Right atrium auricular region (tissue), 2 donors: ENCODE measurements around the gene ZNF827. TPM values are rescaled to one million over a fixed set of nuclear protein-coding genes. Genes with fewer than 3 reads are reported as not detected.

Experiments used
- DNase-seq: peaks from one replicate; pipeline ENCODE4 v3.0.0-alpha.2; 2019; ENCODE audit warnings: low spot score
- H3K27ac ChIP-seq, 2 donors: fragments of 200-600 bp; sonication (generic); 1 replicate in 1 of 2; 2 replicates in 1 of 2; pipeline ENCODE4 v1.5.1; 2016 to 2019
- H3K27me3 ChIP-seq, 2 donors: fragments of 200-600 bp; sonication (generic); one replicate each; pipeline versions ENCODE4 v1.5.1 to v1.6.0; 2017 to 2019
- H3K36me3 ChIP-seq: fragments of 200-600 bp; sonication (generic); one replicate; pipeline ENCODE4 v1.5.1; 2016
- H3K4me1 ChIP-seq, 2 donors: fragments of 200-600 bp; sonication (generic); one replicate each; pipeline versions ENCODE4 v1.5.1 to v1.6.0; 2017 to 2019
- H3K4me3 ChIP-seq, 2 donors: fragments of 200-600 bp; sonication (generic); 1 replicate in 1 of 2; 2 replicates in 1 of 2; pipeline ENCODE4 v1.5.1; 2017 to 2019; ENCODE audit warnings: mild to moderate bottlenecking in 1 of 2, moderate library complexity in 1 of 2
- H3K9me3 ChIP-seq, 2 donors: fragments of 200-600 bp; sonication (generic); one replicate each; pipeline ENCODE4 v1.5.1; 2019
- total RNA-seq, 2 donors: library from RNA; depleted of rRNA; stranded (reverse); fragments of >200 nt; gene quantifications; one replicate each; pipeline ENCODE4 v1.1.0, GENCODE V29; 2016
- TF ChIP-seq, protein P1 (sequence below), 2 donors: fragments of 200-600 bp; sonication (generic); IDR thresholded peaks; one replicate each; pipeline ENCODE4 v1.5.1; 2019; ENCODE audit warnings: antibody characterized with exemption in 2 of 2

Gene ZNF827
- total RNA-seq, 2 donors from 2014 or later, result 8.5 to 16.9 TPM

DNA sequence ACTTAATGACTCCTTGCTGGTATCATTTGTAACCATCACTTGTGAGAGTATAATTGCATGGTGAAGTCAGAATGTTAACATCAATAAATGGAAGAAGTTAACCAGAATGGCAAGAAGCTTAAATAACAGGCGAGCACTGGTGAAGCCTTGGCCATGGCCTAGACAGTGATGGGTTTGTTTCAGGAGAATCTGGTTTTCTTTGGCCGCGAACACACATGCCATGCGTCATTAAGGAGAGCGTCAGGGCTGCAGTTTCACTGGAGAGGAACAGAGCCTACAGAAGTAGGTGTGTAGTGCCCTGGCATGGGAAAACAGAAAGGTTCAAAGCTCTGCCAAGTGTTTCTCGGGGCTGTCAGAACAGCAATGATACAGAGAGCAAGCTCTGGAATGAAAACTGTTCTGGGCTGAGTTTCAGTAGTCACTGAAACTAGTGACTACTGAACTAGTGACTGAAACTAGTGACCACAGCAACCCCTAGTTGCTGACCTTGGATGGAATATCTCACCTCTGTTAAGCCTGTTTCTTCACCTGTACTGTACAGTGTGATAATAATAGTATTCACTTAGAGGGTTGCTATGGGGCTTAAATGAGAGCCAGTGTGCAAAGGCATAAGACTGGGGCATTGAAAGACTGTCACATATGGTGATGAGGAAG lies 164.9 kb downstream of the ZNF827 start:
- DNase-seq, result no peak
- no peaks in the 10 kb centered on the region for H3K4me1 ChIP-seq
- H3K27me3 ChIP-seq, result no peaks in the 10 kb centered on the region
- no peak overlapping the region for H3K4me3 ChIP-seq
- H3K36me3 ChIP-seq, result peaks cover 6% of the 10 kb centered on the region
- TF ChIP-seq, protein P1, sequence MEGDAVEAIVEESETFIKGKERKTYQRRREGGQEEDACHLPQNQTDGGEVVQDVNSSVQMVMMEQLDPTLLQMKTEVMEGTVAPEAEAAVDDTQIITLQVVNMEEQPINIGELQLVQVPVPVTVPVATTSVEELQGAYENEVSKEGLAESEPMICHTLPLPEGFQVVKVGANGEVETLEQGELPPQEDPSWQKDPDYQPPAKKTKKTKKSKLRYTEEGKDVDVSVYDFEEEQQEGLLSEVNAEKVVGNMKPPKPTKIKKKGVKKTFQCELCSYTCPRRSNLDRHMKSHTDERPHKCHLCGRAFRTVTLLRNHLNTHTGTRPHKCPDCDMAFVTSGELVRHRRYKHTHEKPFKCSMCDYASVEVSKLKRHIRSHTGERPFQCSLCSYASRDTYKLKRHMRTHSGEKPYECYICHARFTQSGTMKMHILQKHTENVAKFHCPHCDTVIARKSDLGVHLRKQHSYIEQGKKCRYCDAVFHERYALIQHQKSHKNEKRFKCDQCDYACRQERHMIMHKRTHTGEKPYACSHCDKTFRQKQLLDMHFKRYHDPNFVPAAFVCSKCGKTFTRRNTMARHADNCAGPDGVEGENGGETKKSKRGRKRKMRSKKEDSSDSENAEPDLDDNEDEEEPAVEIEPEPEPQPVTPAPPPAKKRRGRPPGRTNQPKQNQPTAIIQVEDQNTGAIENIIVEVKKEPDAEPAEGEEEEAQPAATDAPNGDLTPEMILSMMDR (IDR thresholded peaks at IDR 0.05), result no peak
- H3K9me3 ChIP-seq, result no peaks in the 10 kb centered on the region
- peak overlapping the region in 1 of 2 donors; percentile 55 for H3K27ac ChIP-seq

DNA sequence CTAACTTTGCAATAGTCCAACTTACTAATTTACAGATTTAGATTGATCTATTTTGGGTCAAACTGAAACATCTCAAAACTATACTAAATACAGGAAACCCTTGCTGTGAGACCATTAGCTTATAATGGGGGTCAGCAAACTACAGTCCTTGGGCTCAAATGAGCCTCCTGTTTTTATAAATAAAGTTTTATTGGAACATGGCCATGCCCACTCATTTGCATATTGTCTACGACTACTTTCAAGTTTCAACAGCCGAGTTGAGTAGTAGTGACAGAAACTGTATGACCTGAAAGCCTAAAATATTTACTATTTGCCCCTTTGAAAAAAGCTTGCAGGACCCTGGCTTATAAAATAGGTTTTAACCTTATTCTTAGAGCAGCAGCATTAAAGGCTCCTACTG lies 166.3 kb downstream of the ZNF827 start:
- Histone ChIP-seq H3K4me3 (no peak overlapping the region), H3K9me3 (peaks cover 0 to 6% of the 10 kb centered on the region in 2 donors), H3K4me1 (no peaks in the 10 kb centered on the region), H3K36me3 (no peaks in the 10 kb centered on the region), H3K27me3 (no peaks in the 10 kb centered on the region), H3K27ac (no peak overlapping the region)
- TF ChIP-seq, protein P1 (IDR thresholded peaks at IDR 0.05), result no peak
- no peak for DNase-seq

DNA sequence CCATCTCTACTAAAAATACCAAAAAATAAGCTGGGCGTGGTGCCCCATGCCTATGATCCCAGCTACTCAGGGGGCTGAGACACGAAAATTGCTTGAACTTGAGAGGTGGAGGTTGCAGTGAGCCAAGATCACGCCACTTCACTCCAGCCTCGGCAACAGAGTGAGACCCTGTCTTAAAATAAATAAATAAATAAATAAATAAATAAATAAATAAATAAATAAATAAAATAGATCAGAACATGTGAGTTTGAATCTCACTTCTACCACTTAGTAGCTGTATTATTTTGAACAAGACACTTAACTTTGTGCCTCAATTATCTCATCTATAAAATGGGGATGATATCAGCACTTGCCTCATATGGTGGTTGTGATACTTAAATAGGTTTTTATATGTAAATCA lies 168.5 kb downstream of the ZNF827 start:
- H3K27me3 ChIP-seq, result no peaks in the 10 kb centered on the region
- peaks cover 0 to 7% of the 10 kb centered on the region in 2 donors for H3K9me3 ChIP-seq
- TF ChIP-seq, protein P1 (IDR thresholded peaks at IDR 0.05), result no peak
- no peak overlapping the region for H3K4me3 ChIP-seq
- H3K36me3 ChIP-seq, result peaks cover 8% of the 10 kb centered on the region
- no peaks in the 10 kb centered on the region for H3K4me1 ChIP-seq
- DNase-seq, result no peak
- no peak overlapping the region for H3K27ac ChIP-seq

DNA sequence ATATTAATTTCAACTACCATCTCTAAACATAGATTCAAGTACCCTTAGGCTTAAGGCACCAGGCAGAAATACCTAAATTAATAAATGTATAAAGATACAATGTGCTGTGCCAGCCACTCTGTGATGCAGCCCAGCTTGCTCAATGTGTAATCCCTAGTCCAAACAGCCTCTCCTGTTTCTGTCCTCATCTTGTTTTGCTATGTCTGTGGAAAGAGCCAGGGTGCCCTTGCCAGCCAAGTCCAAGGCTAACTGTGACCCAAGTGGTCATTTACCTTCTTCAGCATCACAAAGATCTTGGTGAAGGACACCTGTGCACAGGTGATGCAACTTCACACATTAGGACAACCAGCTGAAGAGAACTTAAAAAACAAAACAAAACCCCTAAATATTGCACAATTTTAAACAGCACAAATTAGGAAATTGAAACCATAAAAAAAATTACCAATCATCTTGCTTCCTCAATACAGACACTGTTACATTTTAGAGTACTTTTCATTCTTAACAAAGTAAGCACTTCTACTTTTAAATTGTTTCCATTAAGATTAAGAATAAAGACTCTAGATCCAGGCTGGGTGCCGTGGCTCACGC lies 169.1 kb downstream of the ZNF827 start:
- no peak overlapping the region for H3K4me3 ChIP-seq
- DNase-seq, result no peak
- no peaks in the 10 kb centered on the region for H3K27me3 ChIP-seq
- TF ChIP-seq, protein P1 (IDR thresholded peaks at IDR 0.05), result no peak
- peaks cover 0 to 7% of the 10 kb centered on the region in 2 donors for H3K9me3 ChIP-seq
- peaks cover 13% of the 10 kb centered on the region for H3K36me3 ChIP-seq
- H3K27ac ChIP-seq, result no peak overlapping the region
- H3K4me1 ChIP-seq, result no peaks in the 10 kb centered on the region

DNA sequence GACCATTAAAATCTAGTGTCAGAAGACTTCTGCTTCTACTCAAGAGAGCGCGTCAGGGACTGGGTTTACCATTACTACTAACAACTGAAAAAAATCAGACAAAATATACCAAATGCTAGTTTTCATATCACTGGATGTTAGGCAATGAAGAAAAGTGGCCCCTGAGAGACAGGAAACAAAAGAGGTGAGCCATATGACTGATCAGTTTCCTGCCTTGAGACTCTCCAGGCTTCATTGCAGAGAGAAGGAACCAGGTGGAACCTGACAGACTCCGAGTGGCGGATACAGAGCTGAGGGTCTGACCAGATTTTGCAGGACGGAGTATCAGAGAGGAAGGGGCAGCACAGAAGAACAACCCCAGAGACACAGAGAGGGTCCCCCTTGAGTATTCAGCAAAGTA lies 172.3 kb downstream of the ZNF827 start:
- no peak overlapping the region for H3K27ac ChIP-seq
- no peaks in the 10 kb centered on the region for H3K27me3 ChIP-seq
- DNase-seq, result no peak
- TF ChIP-seq, protein P1 (IDR thresholded peaks at IDR 0.05), result no peak
- H3K9me3 ChIP-seq, result peaks cover 0 to 7% of the 10 kb centered on the region in 2 donors
- H3K4me1 ChIP-seq, result no peaks in the 10 kb centered on the region
- peaks cover 20% of the 10 kb centered on the region for H3K36me3 ChIP-seq
- H3K4me3 ChIP-seq, result no peak overlapping the region
